ENCODE data around the gene ZNF365. TPM values are rescaled to one million over a fixed set of nuclear protein-coding genes. Genes with fewer than 3 reads are reported as not detected.
A peak's percentile ranks its signal among the peaks of the same experiment; 100 is the strongest.

The ZNF365 gene
- total and polyA plus RNA-seq, 12 donors: 0.11 to 2.3 (median 0.75) TPM; not detected in 2

DNA sequence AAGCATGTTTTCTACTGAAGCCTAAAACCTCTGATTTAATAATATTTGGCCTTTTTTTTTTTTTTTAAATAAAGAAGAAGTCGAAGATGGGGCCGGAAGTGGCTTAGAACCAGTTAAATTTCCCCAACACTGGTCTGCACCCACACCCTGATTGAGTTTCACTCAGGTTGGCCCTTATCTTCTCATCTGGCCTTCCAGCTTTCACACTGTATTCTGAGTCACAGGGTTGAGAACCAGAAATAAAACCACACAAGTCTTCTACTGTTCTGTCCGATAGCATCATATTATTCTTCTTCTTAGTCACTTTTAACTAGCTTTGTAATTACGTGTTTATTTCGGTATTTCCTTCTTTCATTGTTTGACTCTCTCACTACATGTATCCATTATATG lies 9.9 kb downstream of the ZNF365 start:
- 69 to 79% (median 73%) methylated on average over 5 of the region's 5 CpGs for WGBS, 4 donors
- DNase-seq: no peak

DNA sequence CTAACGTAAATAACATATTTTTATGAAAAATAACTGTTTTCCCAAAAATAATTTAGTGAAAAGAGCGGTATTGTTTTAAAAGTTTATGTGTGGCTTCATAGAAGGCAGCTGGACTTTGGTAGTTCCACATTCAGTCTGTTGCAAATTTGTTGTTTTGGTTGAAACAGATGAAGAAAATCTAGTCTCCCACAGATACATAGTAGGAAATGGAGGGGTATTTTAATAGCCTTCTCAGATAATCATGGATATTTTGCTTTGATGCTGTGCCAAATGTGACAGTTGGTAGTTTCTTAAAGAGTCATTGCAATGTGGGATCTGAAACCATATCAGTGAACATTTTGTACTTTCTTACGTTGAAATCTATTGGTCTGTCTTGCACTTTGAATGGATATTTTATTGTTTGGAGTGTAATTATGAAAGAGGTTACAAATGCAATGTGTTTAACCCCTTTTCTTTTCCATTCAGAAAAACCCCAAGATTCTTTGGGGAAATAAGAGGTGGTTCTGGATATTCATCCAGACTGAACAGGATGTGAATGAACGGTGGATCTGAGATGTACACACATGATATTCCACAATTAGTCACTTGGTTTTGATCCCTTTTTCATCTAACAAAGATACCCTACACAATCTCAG lies 10.4 kb downstream of the ZNF365 start:
- H3K4me1 ChIP-seq (replicated peaks in 1 of 2): no peaks in the 10 kb centered on the region
- 67 to 78% (median 75%) methylated on average over 4 of the region's 4 CpGs for WGBS, 4 donors
- H3K36me3 ChIP-seq (replicated peaks in 1 of 2): no peaks in the 10 kb centered on the region
- H3K4me3 ChIP-seq: no peak overlapping the region
- intact Hi-C loops (cut with DNase I): no loop called here
- no peaks in the 10 kb centered on the region for H3K9me3 ChIP-seq (replicated peaks in 1 of 3)
- TF ChIP-seq, protein P1, sequence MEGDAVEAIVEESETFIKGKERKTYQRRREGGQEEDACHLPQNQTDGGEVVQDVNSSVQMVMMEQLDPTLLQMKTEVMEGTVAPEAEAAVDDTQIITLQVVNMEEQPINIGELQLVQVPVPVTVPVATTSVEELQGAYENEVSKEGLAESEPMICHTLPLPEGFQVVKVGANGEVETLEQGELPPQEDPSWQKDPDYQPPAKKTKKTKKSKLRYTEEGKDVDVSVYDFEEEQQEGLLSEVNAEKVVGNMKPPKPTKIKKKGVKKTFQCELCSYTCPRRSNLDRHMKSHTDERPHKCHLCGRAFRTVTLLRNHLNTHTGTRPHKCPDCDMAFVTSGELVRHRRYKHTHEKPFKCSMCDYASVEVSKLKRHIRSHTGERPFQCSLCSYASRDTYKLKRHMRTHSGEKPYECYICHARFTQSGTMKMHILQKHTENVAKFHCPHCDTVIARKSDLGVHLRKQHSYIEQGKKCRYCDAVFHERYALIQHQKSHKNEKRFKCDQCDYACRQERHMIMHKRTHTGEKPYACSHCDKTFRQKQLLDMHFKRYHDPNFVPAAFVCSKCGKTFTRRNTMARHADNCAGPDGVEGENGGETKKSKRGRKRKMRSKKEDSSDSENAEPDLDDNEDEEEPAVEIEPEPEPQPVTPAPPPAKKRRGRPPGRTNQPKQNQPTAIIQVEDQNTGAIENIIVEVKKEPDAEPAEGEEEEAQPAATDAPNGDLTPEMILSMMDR (IDR thresholded peaks at IDR 0.05): no peak
- no peak for TF ChIP-seq POLR2A (IDR thresholded peaks at IDR 0.05)
- no peak for DNase-seq
- H3K27me3 ChIP-seq: no peaks in the 10 kb centered on the region
- H3K27ac ChIP-seq: peak overlapping the region in 1 of 5 donors; percentile 12

More for the DNA sequence above, 9.9 kb downstream of the ZNF365 start:
- intact Hi-C loops (cut with DNase I): no loop called here
- Histone ChIP-seq H3K27me3 (no peaks in the 10 kb centered on the region), H3K27ac (peak overlapping the region in 1 of 5 donors; percentile 12), H3K4me3 (no peak overlapping the region), H3K9me3 (replicated peaks in 1 of 3) (no peaks in the 10 kb centered on the region), H3K4me1 (replicated peaks in 1 of 2) (no peaks in the 10 kb centered on the region), H3K36me3 (replicated peaks in 1 of 2) (no peaks in the 10 kb centered on the region)
- TF ChIP-seq POLR2A (IDR thresholded peaks at IDR 0.05): no peak
- TF ChIP-seq, protein P1 (IDR thresholded peaks at IDR 0.05): no peak

DNA sequence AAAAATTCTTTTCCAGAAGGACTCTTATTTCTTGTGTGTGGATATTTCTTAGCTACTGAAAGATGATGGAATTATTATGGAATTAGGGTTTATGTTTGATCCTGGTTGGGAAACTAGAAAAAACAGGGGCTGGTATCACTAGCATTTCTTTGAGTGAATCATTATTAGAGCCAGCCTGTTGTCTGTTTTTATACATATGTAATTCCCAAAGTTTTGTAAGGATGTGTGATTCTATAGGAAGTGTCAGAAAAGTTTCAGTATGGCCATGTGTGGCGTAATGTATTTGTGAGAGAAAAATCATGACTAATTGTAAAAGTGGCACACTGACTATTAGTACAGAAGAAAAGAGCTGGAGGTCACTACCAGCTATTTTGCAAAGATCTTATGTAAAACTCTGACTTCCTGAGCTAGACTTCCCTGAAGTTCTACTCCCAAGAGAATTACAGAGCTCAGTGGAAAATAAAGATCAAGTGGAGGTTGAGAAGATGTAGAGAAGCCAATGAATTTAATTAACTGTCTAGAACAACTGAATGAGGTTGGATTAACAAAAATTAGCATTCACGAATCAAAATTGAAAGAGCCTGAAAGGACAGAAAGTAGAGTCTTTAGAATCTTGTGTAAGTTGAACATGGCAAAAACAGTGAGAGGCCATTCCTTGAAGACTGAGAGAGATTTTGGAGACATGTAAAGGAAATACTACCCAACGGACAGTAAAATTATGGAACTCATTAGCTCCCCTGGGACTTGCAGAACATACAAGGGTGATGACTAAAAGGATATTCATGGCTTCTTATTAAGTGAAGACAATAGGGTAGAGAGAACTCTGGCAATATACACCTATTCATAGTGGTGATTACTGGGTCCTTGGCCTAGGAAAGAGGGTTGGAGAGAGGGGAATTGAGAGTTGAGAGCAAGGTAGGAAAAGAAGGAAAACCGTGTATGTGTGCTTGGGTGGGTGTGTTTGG lies 12.5 kb downstream of the ZNF365 start:
- WGBS, 4 donors: 82 to 87% (median 85%) methylated on average over 4 of the region's 4 CpGs
- no peak for DNase-seq
- no peak overlapping the region for H3K4me3 ChIP-seq
- no peaks in the 10 kb centered on the region for H3K27me3 ChIP-seq
- TF ChIP-seq, protein P1 (IDR thresholded peaks at IDR 0.05): no peak
- no peak for TF ChIP-seq POLR2A (IDR thresholded peaks at IDR 0.05)
- H3K36me3 ChIP-seq (replicated peaks in 1 of 2): no peaks in the 10 kb centered on the region
- no peaks in the 10 kb centered on the region for H3K9me3 ChIP-seq (replicated peaks in 1 of 3)
- intact Hi-C loops (cut with DNase I): no loop called here
- no peak overlapping the region for H3K27ac ChIP-seq
- H3K4me1 ChIP-seq (replicated peaks in 1 of 2): no peaks in the 10 kb centered on the region

DNA sequence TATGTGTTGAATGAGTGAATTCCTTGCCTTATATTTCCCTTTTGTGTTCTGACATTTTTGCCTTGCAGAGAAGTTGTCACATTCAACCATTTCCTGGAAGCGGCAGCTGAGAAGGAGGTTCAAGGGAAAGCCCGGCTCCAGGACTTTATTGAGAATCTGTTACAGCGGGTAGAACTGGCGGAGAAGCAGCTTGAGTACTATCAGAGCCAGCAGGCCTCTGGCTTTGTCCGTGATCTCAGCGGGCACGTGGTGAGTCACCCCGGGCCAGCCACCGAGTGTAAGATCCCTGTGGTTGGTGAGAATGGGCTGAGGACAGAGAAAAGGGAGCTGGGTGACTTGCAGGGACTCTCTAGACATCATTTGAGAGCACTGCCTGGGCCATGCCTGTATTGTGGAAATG lies 14.2 kb downstream of the ZNF365 start:
- Histone ChIP-seq H3K27me3 (no peaks in the 10 kb centered on the region), H3K9me3 (replicated peaks in 1 of 3) (no peaks in the 10 kb centered on the region), H3K27ac (no peak overlapping the region), H3K36me3 (replicated peaks in 1 of 2) (no peaks in the 10 kb centered on the region), H3K4me1 (replicated peaks in 1 of 2) (no peaks in the 10 kb centered on the region), H3K4me3 (no peak overlapping the region)
- no peak for TF ChIP-seq POLR2A (IDR thresholded peaks at IDR 0.05)
- TF ChIP-seq, protein P1 (IDR thresholded peaks at IDR 0.05): no peak
- 83 to 91% (median 89%) methylated on average over 9 of the region's 9 CpGs for WGBS, 4 donors
- intact Hi-C loops (cut with DNase I): no loop called here
- no peak for DNase-seq
